Stimulated activated CD4-positive, alpha-beta T cell treated with anti-CD3 and anti-CD28 coated beads, Interleukin-15, amount 100 ng/mL, for 48 hours (primary cell): Measurements from ENCODE around the gene TRIM41.
"Not testable (repeated sequence)": the region's sequence is repeated elsewhere in the genome, so short reads cannot be mapped to it uniquely, and the experiment has no call there.

ENCODE experiments used
- DNase-seq, 2 donors: peaks; one replicate each; pipeline ENCODE4 v3.0.0-alpha.2; 2020; ENCODE audit warnings: low read depth in 2 of 2

TRIM41 gene

DNA sequence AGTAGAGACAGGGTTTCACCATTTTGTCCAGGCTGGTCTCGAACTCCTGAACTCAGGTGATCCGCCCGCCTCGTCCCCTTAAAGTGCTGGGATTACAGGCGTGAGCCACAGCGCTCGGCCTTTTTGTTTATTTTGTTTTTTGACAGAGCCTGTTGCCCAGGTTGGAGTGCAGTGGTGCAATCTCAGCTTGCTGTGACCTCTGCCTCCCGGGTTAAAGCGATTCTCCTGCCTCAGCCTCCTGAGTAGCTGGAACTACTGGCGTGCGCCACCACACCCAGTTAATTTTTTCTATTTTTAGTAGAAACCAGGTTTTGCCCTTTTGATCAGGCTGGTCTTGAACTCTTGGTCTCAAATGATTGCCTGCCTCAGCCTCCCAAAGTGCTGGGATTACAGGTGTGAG is 12.9 kb upstream of the TRIM41 start:
- DNase-seq: not testable (repeated sequence)

DNA sequence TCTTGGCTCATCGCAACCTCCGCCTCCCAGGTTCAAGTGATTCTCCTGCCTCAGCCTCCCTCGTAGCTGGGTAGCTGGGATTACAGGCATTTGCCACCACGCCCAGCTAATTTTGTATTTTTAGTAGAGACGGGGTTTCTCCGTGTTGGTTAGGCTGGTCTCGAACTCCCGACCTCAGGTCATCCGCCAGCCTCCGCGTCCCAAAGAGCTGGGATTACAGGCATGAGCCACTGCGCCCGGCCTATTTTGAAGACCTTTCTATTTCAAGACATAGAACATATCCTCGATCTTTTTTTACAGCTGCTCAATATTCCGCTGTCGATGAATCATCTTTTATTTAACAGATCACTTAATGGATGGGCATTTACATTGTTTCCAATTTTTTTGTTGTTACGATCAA is 12.4 kb upstream of the TRIM41 start:
- not testable (repeated sequence) for DNase-seq

- no peak for DNase-seq
Observed at GRCh38 chr5:181211208-181211607, 11.9 kb upstream of the TRIM41 start.

GRCh38 chr5:181212080-181212479 is 11.0 kb upstream of the TRIM41 start:
- no peak for DNase-seq

GRCh38 chr5:181212934-181213333 is 10.1 kb upstream of the TRIM41 start:
- no peak for DNase-seq

DNA sequence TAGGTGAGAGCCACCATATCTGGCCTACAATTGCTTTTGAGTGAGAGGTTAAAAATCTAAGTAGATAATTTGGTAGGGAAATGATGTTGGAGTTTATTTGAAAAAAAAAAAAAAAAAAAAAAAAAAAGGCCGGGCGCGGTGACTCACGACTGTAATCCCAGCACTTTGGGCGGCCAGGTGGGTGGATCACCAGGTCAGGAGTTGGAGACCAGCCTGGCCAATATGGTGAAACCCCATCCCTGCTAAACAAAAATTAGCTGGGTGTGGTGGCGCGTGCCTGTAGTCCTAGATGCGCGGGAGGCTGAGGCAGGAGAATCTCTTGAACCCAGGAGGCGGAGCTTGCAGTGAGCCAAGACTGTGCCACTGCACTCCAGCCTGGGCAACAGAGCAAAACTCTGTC is 8.8 kb upstream of the TRIM41 start:
- DNase-seq: not testable (repeated sequence)

DNA sequence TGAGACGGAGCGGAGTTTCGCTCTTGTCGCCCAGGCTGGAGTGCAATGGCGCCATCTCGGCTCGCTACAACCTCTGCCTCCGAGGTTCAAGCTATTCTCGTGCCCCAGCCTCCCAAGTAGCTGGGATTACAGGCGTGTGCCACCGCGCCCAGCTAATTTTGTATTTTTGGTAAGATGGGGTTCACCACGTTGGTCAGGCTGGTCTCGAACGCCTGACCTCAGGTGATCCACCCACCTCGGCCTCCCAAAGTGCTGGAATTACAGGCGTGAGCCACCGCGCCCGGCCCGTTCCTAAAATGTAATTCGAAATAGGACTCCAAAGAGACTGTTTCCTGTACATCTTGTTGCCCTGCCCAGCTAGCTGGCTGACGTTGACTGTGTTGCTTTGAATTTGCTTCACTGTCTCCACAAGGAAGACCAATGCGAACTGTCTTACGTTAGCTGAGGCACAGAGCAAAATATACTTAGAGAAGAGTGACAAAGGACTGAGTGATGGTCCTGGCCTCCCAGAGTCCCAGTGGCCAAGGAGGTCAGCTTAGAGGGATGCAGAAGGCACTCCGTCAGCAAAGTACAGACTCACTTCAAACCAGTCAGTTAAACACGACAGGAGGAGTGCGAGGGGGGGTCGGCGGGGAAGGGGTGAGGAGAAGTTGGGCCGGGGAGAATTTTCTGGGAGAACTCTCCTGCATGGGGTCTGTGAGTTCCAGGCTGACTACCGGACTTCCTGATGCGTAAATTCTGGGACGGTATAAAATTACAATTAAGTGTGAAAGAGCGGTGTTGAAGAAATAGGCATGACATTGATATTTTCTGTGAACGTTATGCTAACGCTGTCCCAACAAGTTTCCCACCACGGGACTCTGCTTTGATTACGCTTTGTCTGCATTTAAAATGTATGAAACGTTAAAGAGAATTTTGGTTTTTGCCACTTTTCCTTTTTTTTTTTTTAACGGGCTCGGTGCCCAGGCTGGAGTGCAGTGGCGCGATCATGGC is 6.8 kb upstream of the TRIM41 start:
- no peak for DNase-seq

- peak; percentile 55 to 60 for DNase-seq
Observed at GRCh38 chr5:181217111-181217802, 5.8 kb upstream of the TRIM41 start.

GRCh38 chr5:181217803-181218062 is 5.3 kb upstream of the TRIM41 start:
- DNase-seq: no peak

DNA sequence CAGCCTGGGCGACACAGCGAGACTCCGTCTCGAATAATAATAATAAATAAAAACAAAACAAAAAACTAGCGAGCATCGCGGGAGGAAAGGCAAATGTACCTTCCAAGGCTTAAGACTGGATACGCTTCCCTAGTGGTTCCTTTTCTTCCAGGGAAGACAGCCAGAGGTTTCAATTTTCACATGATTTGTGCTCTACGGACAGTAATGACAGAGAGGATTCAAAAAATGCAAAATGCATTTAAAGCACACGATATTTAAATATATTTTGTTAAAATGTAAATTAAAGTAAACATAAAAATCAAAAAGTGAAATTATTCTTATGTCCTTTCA is 4.3 kb upstream of the TRIM41 start:
- DNase-seq: no peak

DNA sequence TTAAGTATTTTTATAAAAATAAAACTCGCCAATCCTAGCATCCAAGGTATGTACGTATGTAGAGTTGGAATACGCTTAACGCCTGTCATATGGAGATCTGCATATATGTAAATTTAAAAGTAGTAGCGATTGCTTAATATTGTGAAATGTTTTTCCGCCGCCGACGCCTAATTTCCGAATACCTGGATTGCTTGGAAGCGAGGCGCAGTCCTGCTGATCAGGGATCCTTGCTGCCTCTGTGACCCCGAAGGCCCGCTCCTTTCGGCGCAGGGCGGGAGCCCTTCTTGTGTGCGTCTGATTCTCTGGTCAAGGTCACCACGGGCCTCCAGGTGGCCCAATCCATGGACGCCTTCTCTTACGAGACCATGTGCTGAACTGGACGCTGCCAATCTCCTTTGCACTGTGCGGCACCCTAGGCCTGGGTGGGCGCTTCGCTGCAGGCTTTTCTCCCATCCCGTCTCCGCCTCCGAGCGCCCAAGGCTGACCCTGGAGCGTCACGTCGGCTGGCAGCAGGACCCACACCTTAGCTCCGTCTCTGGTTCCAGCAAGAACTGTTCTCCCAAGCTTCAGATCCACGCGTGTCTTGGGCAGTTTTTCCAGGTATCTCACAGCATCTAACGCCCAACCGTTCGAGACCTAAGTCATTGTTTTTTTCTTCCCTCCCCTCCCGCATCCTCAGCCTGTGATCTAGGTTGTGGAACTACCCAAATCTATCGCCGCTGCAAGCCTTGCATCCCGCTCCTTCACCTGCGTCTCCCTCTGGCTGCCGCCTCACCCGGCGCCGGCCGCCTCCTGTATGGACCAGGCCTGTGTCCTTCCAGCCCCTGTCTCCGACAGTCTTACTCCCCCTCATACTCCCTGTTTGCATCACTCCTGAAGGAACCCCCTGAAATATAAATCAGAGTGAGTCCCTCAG is 3.6 kb upstream of the TRIM41 start:
- no peak for DNase-seq

DNA sequence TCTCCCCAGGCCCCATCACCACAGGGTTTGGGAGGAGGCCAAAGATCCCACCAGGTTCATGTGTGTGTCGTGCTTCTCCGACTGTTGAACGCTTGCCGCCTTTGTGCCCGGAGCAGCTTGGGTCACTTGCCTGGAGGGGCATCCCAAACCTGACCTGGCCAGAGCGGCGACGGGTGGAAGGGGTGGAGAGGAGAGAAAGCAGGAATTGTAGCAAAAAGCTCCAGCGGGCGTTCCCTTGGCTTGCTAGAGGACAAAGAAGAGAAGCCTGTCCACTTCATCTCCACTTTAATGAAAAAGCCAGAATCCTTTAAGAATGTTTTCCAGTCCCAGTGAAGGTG is 2.9 kb upstream of the TRIM41 start:
- DNase-seq: no peak

DNA sequence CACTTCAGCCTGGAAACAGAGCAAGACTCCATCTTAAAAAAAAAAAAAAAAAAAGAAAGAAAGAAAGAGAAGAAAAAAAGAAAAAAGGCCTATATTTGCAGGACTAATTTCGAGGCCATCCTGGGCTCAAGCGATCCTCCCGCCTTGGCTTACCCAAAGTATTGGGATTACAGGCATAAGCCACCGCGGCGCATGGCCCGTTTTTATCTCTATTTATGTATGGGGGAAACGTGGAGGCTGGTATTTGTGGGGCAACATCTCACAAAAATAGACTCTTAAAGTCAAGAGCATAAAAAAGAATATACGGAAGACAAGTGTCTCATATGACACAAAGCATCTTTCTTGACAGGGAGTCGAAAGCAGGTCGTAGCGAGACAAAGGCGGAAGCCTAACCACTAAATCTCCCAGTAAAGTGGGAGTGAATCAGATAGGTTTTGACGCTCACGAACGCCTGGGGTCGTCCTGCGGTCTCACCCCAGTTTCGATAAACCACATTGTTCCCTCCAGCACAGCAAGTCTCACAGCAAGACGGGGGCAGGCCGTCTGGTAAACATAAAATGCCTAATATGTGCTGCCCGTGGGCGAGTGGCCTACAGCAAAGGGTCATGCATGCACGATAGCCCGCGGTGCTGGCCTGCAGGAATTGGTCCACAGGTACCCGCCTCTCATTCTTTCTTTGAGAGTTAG is 1.8 kb upstream of the TRIM41 start:
- no peak for DNase-seq

- peak; percentile 87 to 91 for DNase-seq
Observed at GRCh38 chr5:181221792-181222629, 1.1 kb upstream of the TRIM41 start.

DNA sequence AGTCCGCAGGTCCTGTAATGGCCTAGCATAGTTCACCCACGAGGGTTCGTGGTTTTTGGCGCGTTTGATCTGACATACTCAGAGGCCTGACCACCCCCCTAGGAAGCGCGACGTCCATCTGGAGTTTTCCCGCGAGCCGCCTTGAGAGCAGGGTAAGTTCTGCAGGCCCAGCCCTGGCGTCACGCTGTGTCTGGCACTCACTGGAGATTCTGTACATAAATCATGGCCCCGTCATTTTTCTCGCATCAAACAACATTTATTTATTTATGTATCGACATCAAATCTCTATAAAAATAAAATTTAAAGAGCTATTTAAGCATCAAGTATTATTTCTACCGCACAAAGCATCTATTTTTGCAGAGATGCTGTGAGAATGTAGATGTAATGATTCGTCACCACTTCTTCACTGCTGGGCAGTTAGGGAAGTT is 437 bp upstream of the TRIM41 start:
- DNase-seq: no peak

GRCh38 chr5:181223729-181224389 is 778 bp downstream of the TRIM41 start:
- no peak for DNase-seq

- DNase-seq: no peak
Observed at GRCh38 chr5:181224390-181225229, 1.5 kb downstream of the TRIM41 start.

DNA sequence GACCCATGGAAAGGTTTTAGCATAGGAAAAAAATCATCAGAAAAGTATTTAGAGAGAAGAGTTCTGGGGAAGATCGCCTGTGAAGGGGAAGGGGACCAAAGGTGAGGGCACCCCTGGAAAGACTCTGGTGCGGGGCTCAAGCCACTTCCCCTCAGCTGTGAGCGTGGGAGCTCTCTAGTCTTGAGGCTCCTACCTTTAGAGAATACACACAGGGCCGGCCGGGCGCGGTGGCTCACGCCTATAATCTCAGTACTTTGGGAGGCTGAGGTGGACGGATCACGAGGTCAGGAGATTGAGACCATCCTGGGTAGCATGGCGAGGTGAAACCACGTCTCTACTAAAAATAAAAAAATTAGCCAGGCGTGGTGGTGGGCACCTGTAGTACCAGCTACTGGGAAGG is 6.9 kb downstream of the TRIM41 start:
- no peak for DNase-seq

DNA sequence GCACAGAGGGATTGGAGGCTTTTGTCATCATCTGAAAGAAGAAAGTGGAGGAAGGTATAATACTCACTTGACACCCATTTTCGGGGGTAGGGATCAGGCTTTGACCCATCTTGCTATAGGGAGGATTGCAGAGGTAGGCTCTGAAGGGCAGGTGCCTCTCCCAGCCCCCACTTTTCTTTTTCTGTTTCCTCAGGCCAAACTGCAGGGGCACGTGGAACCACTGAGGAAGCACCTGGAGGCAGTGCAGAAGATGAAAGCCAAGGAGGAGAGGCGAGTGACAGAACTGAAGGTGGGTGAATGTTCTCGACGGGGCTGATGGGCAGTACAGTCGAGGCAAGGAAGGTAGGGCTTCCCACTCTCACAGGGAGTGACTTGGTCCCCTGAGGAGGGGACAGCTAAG is 7.5 kb downstream of the TRIM41 start:
- no peak for DNase-seq
